Naive B cell (primary cell): ENCODE measurements around the gene AKIP1. TPM values are rescaled to one million over a fixed set of nuclear protein-coding genes. Genes with fewer than 3 reads are reported as not detected.

Source experiments
- ATAC-seq, 2 donors: fragments of 150-1000 bp; cut with Tn5 transposase; 2 replicates each; pipeline ENCODE4 v1.10.0; 2021; ENCODE audit warnings: low read depth in 2 of 2, mild to moderate bottlenecking in 2 of 2, moderate library complexity in 2 of 2
- DNase-seq: peaks from one replicate; pipeline ENCODE4 v3.0.0; 2022
- H3K27ac Mint-ChIP-seq, 6 donors: one replicate each; pipeline ENCODE4 v1.8.0; 2020 to 2022; ENCODE audit warnings: mild to moderate bottlenecking in 6 of 6, mixed read lengths in 6 of 6, moderate library complexity in 5 of 6, inconsistent platforms in 2 of 6
- H3K27me3 Mint-ChIP-seq, 3 donors: one replicate each; pipeline ENCODE4 v1.8.0; 2021 to 2022; ENCODE audit warnings: mixed read lengths in 3 of 3, mild to moderate bottlenecking in 1 of 3
- H3K36me3 Mint-ChIP-seq, 2 donors: one replicate each; pipeline ENCODE4 v1.8.0; 2020 to 2022; ENCODE audit warnings: mixed read lengths in 2 of 2, inconsistent platforms in 1 of 2, mild to moderate bottlenecking in 1 of 2
- H3K4me1 Mint-ChIP-seq, 3 donors: one replicate each; pipeline ENCODE4 v1.8.0; 2020 to 2022; ENCODE audit warnings: mixed read lengths in 3 of 3, inconsistent platforms in 1 of 3, mild to moderate bottlenecking in 1 of 3, moderate library complexity in 1 of 3
- H3K4me3 Mint-ChIP-seq, 8 donors: one replicate each; pipeline ENCODE4 v1.8.0; 2020 to 2022; ENCODE audit warnings: mild to moderate bottlenecking in 8 of 8, mixed read lengths in 8 of 8, moderate library complexity in 8 of 8, inconsistent platforms in 2 of 8
- H3K9me3 Mint-ChIP-seq, 7 donors: one replicate each; pipeline ENCODE4 v1.8.0; 2020 to 2022; ENCODE audit warnings: mixed read lengths in 7 of 7, mild to moderate bottlenecking in 5 of 7, inconsistent platforms in 2 of 7, moderate library complexity in 1 of 7
- polyA plus RNA-seq, 6 donors: library from polyadenylated mRNA; unstranded; fragments of 300-500 nt; fragmentation: Illumina TruSeq; gene quantifications; one replicate each; pipeline ENCODE4 v1.2.3, GENCODE V29; 2021; ENCODE audit warnings: low read depth in 6 of 6

The AKIP1 gene
- polyA plus RNA-seq, 6 donors from 2014 or later: 8.2 to 22.4 (median 10.1) TPM

- peaks cover 8 to 20% of the 10 kb centered on the region in 2 donors for H3K36me3 Mint-ChIP-seq
- H3K27me3 Mint-ChIP-seq: no peaks in the 10 kb centered on the region
- no peaks in the 10 kb centered on the region for H3K9me3 Mint-ChIP-seq
- no peaks in the 10 kb centered on the region for H3K4me1 Mint-ChIP-seq
- DNase-seq (no peak), ATAC-seq (no peak)
- no peak overlapping the region for H3K4me3 Mint-ChIP-seq
- H3K27ac Mint-ChIP-seq: peak overlapping the region in 1 of 6 donors; percentile 40
Measured at GRCh38 chr11:8947230-8947943, 36.4 kb downstream of the AKIP1 start.

- no peaks in the 10 kb centered on the region for H3K9me3 Mint-ChIP-seq
- H3K4me1 Mint-ChIP-seq: peaks cover 0 to under 1% (median 0%) of the 10 kb centered on the region in 3 donors
- H3K36me3 Mint-ChIP-seq: peaks cover 10 to 23% of the 10 kb centered on the region in 2 donors
- H3K27ac Mint-ChIP-seq: peak overlapping the region in 1 of 6 donors; percentile 57
- no peak overlapping the region for H3K4me3 Mint-ChIP-seq
- ATAC-seq (no peak), DNase-seq (no peak)
- no peaks in the 10 kb centered on the region for H3K27me3 Mint-ChIP-seq
Measured at GRCh38 chr11:8948886-8949285, 37.9 kb downstream of the AKIP1 start.

GRCh38 chr11:8956860-8957259 is 45.9 kb downstream of the AKIP1 start:
- H3K27me3 Mint-ChIP-seq: no peaks in the 10 kb centered on the region
- H3K27ac Mint-ChIP-seq: no peak overlapping the region
- DNase-seq (no peak), ATAC-seq (no peak)
- H3K36me3 Mint-ChIP-seq: peaks cover 5 to 13% of the 10 kb centered on the region in 2 donors
- peaks cover 0 to 18% (median 9%) of the 10 kb centered on the region in 3 donors for H3K4me1 Mint-ChIP-seq
- H3K4me3 Mint-ChIP-seq: no peak overlapping the region
- H3K9me3 Mint-ChIP-seq: no peaks in the 10 kb centered on the region

GRCh38 chr11:8959546-8960166 is 48.7 kb downstream of the AKIP1 start:
- Mint-ChIP-seq H3K27me3 (no peaks in the 10 kb centered on the region), H3K4me3 (peak overlapping the region in 1 of 8 donors; percentile 68), H3K9me3 (no peaks in the 10 kb centered on the region), H3K27ac (peak overlapping the region in 4 of 6 donors; percentile 24 to 78 (median 51)), H3K4me1 (peaks cover 15 to 36% (median 19%) of the 10 kb centered on the region in 3 donors), H3K36me3 (peaks cover 0 to 16% of the 10 kb centered on the region in 2 donors)
- no peak for ATAC-seq
- DNase-seq: peak; percentile 12

GRCh38 chr11:8961401-8961800 is 50.4 kb downstream of the AKIP1 start:
- Mint-ChIP-seq H3K9me3 (no peaks in the 10 kb centered on the region), H3K36me3 (peaks cover 0 to 10% of the 10 kb centered on the region in 2 donors), H3K4me3 (peak overlapping the region in 1 of 8 donors; percentile 9), H3K4me1 (peaks cover 19 to 46% (median 25%) of the 10 kb centered on the region in 3 donors), H3K27ac (peak overlapping the region in 3 of 6 donors; percentile 42 to 81 (median 69)), H3K27me3 (no peaks in the 10 kb centered on the region)
- ATAC-seq: no peak
- DNase-seq: no peak

GRCh38 chr11:8962841-8963240 is 51.9 kb downstream of the AKIP1 start:
- peak overlapping the region in 3 of 6 donors; percentile 39 to 92 (median 45) for H3K27ac Mint-ChIP-seq
- H3K27me3 Mint-ChIP-seq: no peaks in the 10 kb centered on the region
- H3K4me1 Mint-ChIP-seq: peaks cover 19 to 46% (median 25%) of the 10 kb centered on the region in 3 donors
- H3K36me3 Mint-ChIP-seq: peaks cover 0 to 10% of the 10 kb centered on the region in 2 donors
- peak overlapping the region; percentile 41 to 98 (median 84) for H3K4me3 Mint-ChIP-seq
- ATAC-seq (no peak), DNase-seq (no peak)
- H3K9me3 Mint-ChIP-seq: no peaks in the 10 kb centered on the region

- ATAC-seq (peak; percentile 71 to 74), DNase-seq (peak; percentile 78)
- Mint-ChIP-seq H3K4me1 (peaks cover 19 to 46% (median 25%) of the 10 kb centered on the region in 3 donors), H3K27ac (peak overlapping the region; percentile 92 to 99 (median 98)), H3K4me3 (peak overlapping the region; percentile 91 to 98 (median 97)), H3K36me3 (peaks cover 0 to 10% of the 10 kb centered on the region in 2 donors), H3K9me3 (no peaks in the 10 kb centered on the region), H3K27me3 (no peaks in the 10 kb centered on the region)
Measured at GRCh38 chr11:8963569-8964323, 52.8 kb downstream of the AKIP1 start.

GRCh38 chr11:8964324-8965320 is 53.6 kb downstream of the AKIP1 start, which contains the start of gene TMEM9B:
TSS of gene TMEM9B (minus strand) at chr11:8964442. CDS start at chr11:8964313, 129 bp downstream.
- DNase-seq (peak; percentile 84), ATAC-seq (peak; percentile 78 to 80)
- H3K36me3 Mint-ChIP-seq: peaks cover 0 to 10% of the 10 kb centered on the region in 2 donors
- no peaks in the 10 kb centered on the region for H3K27me3 Mint-ChIP-seq
- H3K4me3 Mint-ChIP-seq: peak within 1 kb of the TSS; percentile 91 to 98 (median 97)
- peak within 1 kb of the TSS; percentile 92 to 99 (median 98) for H3K27ac Mint-ChIP-seq
- peaks cover 19 to 41% (median 25%) of the 10 kb centered on the region in 3 donors for H3K4me1 Mint-ChIP-seq
- no peaks in the 10 kb centered on the region for H3K9me3 Mint-ChIP-seq

- H3K4me3 Mint-ChIP-seq: peak overlapping the region in 3 of 8 donors; percentile 0 to 91 (median 10)
- peaks cover 0 to 10% of the 10 kb centered on the region in 2 donors for H3K36me3 Mint-ChIP-seq
- peak overlapping the region in 2 of 6 donors; percentile 26 to 78 for H3K27ac Mint-ChIP-seq
- no peaks in the 10 kb centered on the region for H3K9me3 Mint-ChIP-seq
- peaks cover 14 to 26% (median 25%) of the 10 kb centered on the region in 3 donors for H3K4me1 Mint-ChIP-seq
- ATAC-seq (no peak), DNase-seq (no peak)
- H3K27me3 Mint-ChIP-seq: no peaks in the 10 kb centered on the region
Measured at GRCh38 chr11:8967184-8967583, 56.2 kb downstream of the AKIP1 start.

Other genes with a start within 250 kb of the AKIP1 start
- 1 to 10 TPM in 2 of 6 donors, under 1 TPM in 3, not detected in 1; 0.31 to 1.7 (median 0.95) TPM for gene TRIM66, start 228.5 kb upstream of the AKIP1 start, polyA plus RNA-seq
- 1,000 to 10,000 TPM; 2,246 to 4,262 (median 3,486) TPM for gene RPL27A, start 228.4 kb upstream of the AKIP1 start, polyA plus RNA-seq
- gene C11orf16, start 21.8 kb downstream of the AKIP1 start, polyA plus RNA-seq: not detected
- gene ASCL3, start 31.8 kb downstream of the AKIP1 start, polyA plus RNA-seq: not detected
- 100 to 1,000 TPM; 110 to 188 (median 127) TPM for gene TMEM9B, start 53.3 kb downstream of the AKIP1 start, polyA plus RNA-seq
- under 1 TPM in 3 of 6 donors, not detected in 3; 0.20 to 0.54 (median 0.40) TPM for gene NRIP3, start 92.8 kb downstream of the AKIP1 start, polyA plus RNA-seq
- not detected for gene SCUBE2, start 180.4 kb downstream of the AKIP1 start, polyA plus RNA-seq